ENCODE data around the gene ENAM. TPM values are rescaled to one million over a fixed set of nuclear protein-coding genes. Genes with fewer than 3 reads are reported as not detected.

Gene ENAM, protein sequence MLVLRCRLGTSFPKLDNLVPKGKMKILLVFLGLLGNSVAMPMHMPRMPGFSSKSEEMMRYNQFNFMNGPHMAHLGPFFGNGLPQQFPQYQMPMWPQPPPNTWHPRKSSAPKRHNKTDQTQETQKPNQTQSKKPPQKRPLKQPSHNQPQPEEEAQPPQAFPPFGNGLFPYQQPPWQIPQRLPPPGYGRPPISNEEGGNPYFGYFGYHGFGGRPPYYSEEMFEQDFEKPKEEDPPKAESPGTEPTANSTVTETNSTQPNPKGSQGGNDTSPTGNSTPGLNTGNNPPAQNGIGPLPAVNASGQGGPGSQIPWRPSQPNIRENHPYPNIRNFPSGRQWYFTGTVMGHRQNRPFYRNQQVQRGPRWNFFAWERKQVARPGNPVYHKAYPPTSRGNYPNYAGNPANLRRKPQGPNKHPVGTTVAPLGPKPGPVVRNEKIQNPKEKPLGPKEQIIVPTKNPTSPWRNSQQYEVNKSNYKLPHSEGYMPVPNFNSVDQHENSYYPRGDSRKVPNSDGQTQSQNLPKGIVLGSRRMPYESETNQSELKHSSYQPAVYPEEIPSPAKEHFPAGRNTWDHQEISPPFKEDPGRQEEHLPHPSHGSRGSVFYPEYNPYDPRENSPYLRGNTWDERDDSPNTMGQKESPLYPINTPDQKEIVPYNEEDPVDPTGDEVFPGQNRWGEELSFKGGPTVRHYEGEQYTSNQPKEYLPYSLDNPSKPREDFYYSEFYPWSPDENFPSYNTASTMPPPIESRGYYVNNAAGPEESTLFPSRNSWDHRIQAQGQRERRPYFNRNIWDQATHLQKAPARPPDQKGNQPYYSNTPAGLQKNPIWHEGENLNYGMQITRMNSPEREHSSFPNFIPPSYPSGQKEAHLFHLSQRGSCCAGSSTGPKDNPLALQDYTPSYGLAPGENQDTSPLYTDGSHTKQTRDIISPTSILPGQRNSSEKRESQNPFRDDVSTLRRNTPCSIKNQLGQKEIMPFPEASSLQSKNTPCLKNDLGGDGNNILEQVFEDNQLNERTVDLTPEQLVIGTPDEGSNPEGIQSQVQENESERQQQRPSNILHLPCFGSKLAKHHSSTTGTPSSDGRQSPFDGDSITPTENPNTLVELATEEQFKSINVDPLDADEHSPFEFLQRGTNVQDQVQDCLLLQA
- total RNA-seq = not detected

DNA sequence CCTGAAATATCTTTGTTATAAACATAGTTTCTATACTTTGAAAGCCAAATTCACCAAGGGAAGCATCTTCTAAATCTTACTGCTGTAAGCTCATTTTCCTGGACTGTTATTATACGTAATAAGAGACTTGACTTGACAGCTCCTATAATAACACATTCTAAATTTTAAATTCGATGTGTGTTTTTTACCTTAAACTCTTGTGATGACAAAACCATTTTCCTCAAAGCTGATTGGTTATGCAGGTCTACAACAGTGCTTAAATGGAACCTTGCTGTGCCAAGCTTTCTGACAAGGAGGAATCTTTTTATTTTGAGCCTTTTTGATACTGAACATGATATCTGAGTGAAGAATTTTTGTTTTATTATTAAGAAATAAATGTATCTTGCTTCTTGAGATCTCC lies at the start of gene ENAM:
Gene ENAM (plus strand): TSS at position 301 of the 400 bp plus-strand sequence. CDS start 757 bp downstream, outside the sequence.
- no peaks in the 10 kb centered on the region for H3K9me3 Mint-ChIP-seq (ENCODE audit: low read depth)
- CTCF ChIA-PET = interaction anchor here (1.2 kb wide), 2 partner anchors 12 to 556 kb away, joined by 3 to 4 read pairs; no protein-coding TSS in a partner anchor
- no peaks in the 10 kb centered on the region for H3K36me3 Mint-ChIP-seq (ENCODE audit: low read depth)
- no peaks in the 10 kb centered on the region for H3K27me3 Mint-ChIP-seq
- POLR2A ChIA-PET = no interaction called here
- no peak for DNase-seq
- no peak for ATAC-seq
- no peak within 1 kb of the TSS for H3K4me3 Mint-ChIP-seq
- intact Hi-C loops (cut with DNase I, micrococcal nuclease) = no loop called here
- no peak within 1 kb of the TSS for H3K27ac Mint-ChIP-seq
- H3K4me1 Mint-ChIP-seq = peaks cover 8% of the 10 kb centered on the region

DNA sequence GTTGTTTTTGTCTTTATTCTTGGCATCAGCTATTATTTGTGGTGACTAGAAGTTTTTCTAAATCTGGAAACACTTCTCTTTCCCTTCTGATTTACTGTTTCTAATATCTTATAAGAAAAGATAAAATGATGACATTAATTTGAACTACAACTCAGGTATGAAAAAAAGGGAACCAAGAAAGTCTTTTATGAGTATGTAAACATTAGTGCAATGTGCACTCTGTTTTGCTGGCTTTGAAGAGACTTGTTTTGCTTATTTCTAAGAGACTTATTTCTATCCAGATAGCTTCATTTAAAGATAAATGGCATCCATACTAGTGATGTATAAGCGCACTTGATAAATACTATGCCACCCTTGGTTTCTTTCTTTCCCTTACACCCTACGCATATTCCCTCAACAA lies 46.6 kb upstream of the ENAM start:
- ATAC-seq (no peak), DNase-seq (no peak)
- CTCF ChIA-PET = no interaction called here
- POLR2A ChIA-PET = no interaction called here
- Mint-ChIP-seq H3K4me1 (no peaks in the 10 kb centered on the region), H3K36me3 (ENCODE audit: low read depth) (no peaks in the 10 kb centered on the region), H3K27me3 (no peaks in the 10 kb centered on the region), H3K27ac (no peak overlapping the region), H3K9me3 (ENCODE audit: low read depth) (no peaks in the 10 kb centered on the region), H3K4me3 (no peak overlapping the region)
- intact Hi-C loops (cut with DNase I, micrococcal nuclease) = no loop called here

DNA sequence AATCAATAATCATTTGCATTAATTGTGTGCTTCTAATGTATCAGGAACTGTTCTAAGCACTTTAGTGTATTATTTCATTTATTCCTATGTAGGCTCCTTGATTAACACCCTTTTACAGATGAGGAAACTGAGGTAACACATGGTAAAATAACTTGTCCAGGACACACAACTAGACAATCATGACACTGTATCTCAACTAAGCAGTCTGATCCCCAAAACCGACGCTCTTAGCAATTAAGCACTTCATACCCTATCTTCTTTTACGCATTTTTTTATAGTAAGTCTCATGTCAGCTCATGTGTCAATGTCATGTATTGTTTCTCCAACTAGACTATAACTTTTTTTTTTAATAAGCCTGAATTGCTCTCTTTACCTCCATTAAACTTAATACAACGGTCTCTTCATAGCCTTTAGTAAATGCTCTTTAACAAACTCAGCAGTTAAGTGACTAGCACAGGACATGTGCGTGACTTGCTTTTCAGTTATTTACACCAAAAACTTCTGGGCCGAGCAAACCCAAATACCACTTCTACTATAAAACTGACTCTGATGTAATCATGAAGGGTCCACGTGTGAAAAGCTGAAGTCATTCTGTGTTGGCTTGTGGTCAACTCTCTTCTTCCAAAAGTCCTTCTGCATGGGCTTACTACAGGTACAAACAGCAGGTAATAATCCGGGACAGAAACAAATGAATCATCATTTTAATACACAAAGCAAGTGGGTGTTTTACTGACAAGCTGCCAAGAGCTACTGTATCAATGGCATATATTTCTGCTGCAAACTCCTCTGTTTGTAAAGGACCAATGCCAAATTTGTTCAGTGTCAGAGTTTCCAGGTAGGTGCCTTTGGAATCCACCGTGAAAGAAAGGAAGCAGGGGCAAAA lies 44.4 kb upstream of the ENAM start:
- no peaks in the 10 kb centered on the region for H3K27me3 Mint-ChIP-seq
- intact Hi-C loops (cut with DNase I, micrococcal nuclease) = no loop called here
- POLR2A ChIA-PET = no interaction called here
- H3K27ac Mint-ChIP-seq = no peak overlapping the region
- H3K4me1 Mint-ChIP-seq = no peaks in the 10 kb centered on the region
- H3K9me3 Mint-ChIP-seq (ENCODE audit: low read depth) = no peaks in the 10 kb centered on the region
- no peaks in the 10 kb centered on the region for H3K36me3 Mint-ChIP-seq (ENCODE audit: low read depth)
- ATAC-seq = no peak
- no peak for DNase-seq
- CTCF ChIA-PET = interaction anchor here (1.2 kb wide), 1 partner anchor 25 kb away, joined by 3 read pairs; no protein-coding TSS in a partner anchor
- no peak overlapping the region for H3K4me3 Mint-ChIP-seq

DNA sequence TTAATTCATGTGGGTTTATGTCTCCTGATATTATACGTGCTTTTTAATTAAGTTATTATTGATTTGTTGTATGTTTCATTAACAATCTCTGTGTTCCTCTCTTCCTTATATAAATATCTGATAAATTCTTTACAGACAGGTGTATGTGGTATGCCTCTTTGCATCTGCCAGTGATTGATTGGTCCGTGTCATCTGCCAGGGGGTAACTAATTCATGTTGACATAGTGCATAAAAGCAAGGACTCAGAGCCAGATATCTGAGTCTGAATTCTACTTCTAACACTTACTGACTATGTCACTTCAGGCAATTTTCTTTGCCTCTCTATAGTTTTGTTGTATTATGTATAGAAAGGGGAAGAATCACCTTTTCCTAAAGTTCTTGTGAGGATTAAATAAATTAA lies 41.7 kb upstream of the ENAM start:
- H3K9me3 Mint-ChIP-seq (ENCODE audit: low read depth) = no peaks in the 10 kb centered on the region
- intact Hi-C loops (cut with DNase I, micrococcal nuclease) = no loop called here
- H3K27ac Mint-ChIP-seq = no peak overlapping the region
- peaks cover 3% of the 10 kb centered on the region for H3K27me3 Mint-ChIP-seq
- DNase-seq = no peak
- H3K4me1 Mint-ChIP-seq = no peaks in the 10 kb centered on the region
- no peak for ATAC-seq
- POLR2A ChIA-PET = no interaction called here
- CTCF ChIA-PET = interaction anchor here (0.6 kb wide), 1 partner anchor 86 kb away, joined by 3 read pairs; no protein-coding TSS in a partner anchor
- no peak overlapping the region for H3K4me3 Mint-ChIP-seq
- H3K36me3 Mint-ChIP-seq (ENCODE audit: low read depth) = no peaks in the 10 kb centered on the region

DNA sequence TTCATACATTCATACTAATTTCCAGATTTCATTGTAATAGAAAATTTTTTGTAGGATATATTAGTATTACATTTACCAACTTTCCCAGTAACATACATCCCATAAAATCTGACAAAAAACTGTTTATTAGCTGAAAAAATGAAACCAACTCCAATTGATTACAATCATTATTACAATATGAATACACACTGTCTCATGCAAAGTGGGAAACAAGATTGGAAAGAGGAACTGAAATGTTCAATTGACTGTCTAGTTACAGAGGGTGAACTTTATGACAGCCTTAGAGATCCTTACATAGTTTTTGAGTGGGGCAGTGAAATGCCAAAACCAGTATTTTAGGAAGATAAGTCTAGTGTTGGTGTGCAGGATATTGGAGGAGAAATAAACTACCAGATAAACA lies 38.8 kb upstream of the ENAM start:
- no peak for DNase-seq
- ATAC-seq = no peak
- H3K4me1 Mint-ChIP-seq = no peaks in the 10 kb centered on the region
- no peaks in the 10 kb centered on the region for H3K9me3 Mint-ChIP-seq (ENCODE audit: low read depth)
- ChIA-PET CTCF (interaction anchor here (0.6 kb wide), 1 partner anchor 324 kb away, joined by 3 read pairs; no protein-coding TSS in a partner anchor), POLR2A (no interaction called here)
- intact Hi-C loops (cut with DNase I, micrococcal nuclease) = no loop called here
- H3K27me3 Mint-ChIP-seq = peaks cover 4% of the 10 kb centered on the region
- H3K36me3 Mint-ChIP-seq (ENCODE audit: low read depth) = no peaks in the 10 kb centered on the region
- H3K4me3 Mint-ChIP-seq = no peak overlapping the region
- no peak overlapping the region for H3K27ac Mint-ChIP-seq

DNA sequence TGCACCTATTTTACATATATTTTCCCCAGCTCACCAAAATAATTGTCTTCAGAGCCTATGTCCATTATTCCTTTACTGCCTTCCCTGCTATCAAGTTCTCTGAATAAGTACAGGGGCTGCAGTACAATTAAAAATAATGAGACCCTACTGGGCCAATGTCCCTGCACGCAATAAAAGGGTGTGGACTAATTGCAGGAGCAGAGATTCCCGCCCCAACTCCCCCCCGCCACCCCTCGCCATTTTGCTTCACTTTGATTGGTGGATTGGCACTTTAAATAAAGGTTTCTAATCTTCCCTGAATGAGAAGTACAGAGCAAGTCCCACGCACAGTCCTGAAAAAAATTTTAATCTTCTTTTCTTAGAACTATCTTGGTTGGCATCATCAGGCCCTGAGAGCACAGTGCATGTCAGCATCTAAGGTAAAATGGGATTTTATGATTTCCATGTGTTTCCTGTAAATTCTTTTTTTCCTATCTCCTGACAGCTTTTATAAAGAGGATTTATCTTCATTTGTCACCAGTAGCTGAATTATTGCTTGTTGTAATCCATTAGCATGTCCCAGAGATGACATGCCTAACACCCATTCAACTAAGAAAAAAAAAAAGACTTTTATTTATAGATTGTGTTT lies 36.5 kb upstream of the ENAM start, which contains the start of gene AMBN:
Gene AMBN (plus strand): TSS at position 302 of the 628 bp plus-strand sequence. CDS start 103 bp downstream, at position 405.
- DNase-seq (no peak), ATAC-seq (no peak)
- Mint-ChIP-seq H3K27me3 (peaks cover 7% of the 10 kb centered on the region), H3K4me3 (no peak within 1 kb of the TSS), H3K9me3 (ENCODE audit: low read depth) (no peaks in the 10 kb centered on the region), H3K36me3 (ENCODE audit: low read depth) (no peaks in the 10 kb centered on the region), H3K27ac (no peak within 1 kb of the TSS), H3K4me1 (no peaks in the 10 kb centered on the region)
- intact Hi-C loops (cut with DNase I, micrococcal nuclease) = no loop called here
- POLR2A ChIA-PET = no interaction called here
- CTCF ChIA-PET = interaction anchor here (0.9 kb wide), 1 partner anchor 14 kb away, joined by 3 read pairs; no protein-coding TSS in a partner anchor

DNA sequence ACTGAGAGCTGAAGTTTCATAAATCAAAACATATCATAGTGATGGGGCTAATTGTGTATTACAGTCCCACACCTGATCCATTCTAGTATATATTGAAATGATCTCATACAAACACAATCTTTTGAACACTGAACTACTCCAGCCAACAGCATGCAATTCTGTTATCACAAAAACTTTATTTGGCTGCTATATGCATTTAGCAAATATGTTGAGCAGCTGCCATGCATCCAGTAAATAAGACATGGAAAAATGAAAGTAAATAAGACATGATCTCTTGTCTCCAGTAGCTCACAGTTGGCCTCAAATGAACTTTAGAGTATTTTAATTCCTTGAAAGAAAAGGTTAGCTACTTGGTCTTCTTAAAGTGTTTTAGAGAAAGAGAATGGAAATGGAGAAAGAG lies 34.3 kb upstream of the ENAM start:
- ChIA-PET POLR2A (no interaction called here), CTCF (interaction anchor here (0.6 to 1.3 kb wide), 2 partner anchors 12 to 246 kb away, joined by 3 to 6 read pairs; partner anchors contain the start of gene GRSF1)
- H3K9me3 Mint-ChIP-seq (ENCODE audit: low read depth) = no peaks in the 10 kb centered on the region
- H3K27ac Mint-ChIP-seq = no peak overlapping the region
- no peak for ATAC-seq
- no peaks in the 10 kb centered on the region for H3K36me3 Mint-ChIP-seq (ENCODE audit: low read depth)
- intact Hi-C loops (cut with DNase I, micrococcal nuclease) = no loop called here
- H3K27me3 Mint-ChIP-seq = peaks cover 7% of the 10 kb centered on the region
- no peaks in the 10 kb centered on the region for H3K4me1 Mint-ChIP-seq
- DNase-seq = no peak
- H3K4me3 Mint-ChIP-seq = no peak overlapping the region

DNA sequence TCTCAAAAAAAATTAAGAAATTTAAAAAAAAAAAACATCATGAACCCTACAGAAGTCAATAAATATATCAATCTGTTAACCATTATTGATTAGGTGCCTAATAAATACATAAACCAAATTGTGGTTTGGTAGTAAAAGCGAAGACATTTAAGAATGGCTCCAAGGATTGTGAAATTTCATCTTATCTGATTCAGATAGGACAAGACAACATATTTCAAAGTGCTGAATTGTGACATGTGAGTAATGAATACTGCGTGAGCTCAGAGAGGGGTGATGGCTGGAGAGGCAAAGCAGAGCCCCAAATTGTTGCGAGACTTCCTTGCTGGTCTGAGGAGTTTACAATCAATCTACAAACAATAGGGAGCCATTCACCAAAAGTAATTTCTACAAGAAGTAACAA lies 28.2 kb upstream of the ENAM start:
- ChIA-PET CTCF (interaction anchor here (0.6 to 1.6 kb wide), 8 partner anchors 9 to 1704 kb away, joined by 3 to 4 read pairs (median 3); no protein-coding TSS in a partner anchor), POLR2A (no interaction called here)
- Mint-ChIP-seq H3K36me3 (ENCODE audit: low read depth) (no peaks in the 10 kb centered on the region), H3K4me3 (no peak overlapping the region), H3K4me1 (no peaks in the 10 kb centered on the region), H3K9me3 (ENCODE audit: low read depth) (no peaks in the 10 kb centered on the region), H3K27ac (no peak overlapping the region), H3K27me3 (peaks cover 2% of the 10 kb centered on the region)
- no peak for DNase-seq
- ATAC-seq = no peak
- intact Hi-C loops (cut with DNase I, micrococcal nuclease) = loop anchor here (2.0 to 5.0 kb wide), 6 partner anchors 88 to 1702 kb away; partner anchors contain the start of gene UTP3 (in 1 of the 2)

DNA sequence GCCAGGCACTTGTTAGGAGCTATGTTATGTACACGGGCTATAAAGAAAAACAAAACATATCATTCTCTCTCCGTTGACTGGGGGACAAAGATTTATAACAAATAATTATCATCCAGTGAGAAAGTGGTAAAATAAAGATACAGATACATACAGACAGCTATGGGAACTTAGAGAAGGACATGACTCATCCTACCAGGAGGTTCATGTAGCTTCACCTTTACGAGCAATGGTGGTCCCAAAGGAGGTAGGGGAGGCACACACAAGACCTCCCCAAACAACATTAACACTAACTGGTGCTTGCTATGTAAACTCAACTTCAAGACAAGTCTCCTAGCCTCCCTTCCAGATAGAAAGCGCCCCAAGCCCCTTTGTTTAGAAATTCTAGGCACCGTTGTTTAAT lies 27.6 kb upstream of the ENAM start:
- Mint-ChIP-seq H3K9me3 (ENCODE audit: low read depth) (no peaks in the 10 kb centered on the region), H3K36me3 (ENCODE audit: low read depth) (no peaks in the 10 kb centered on the region), H3K27ac (no peak overlapping the region), H3K27me3 (peaks cover 2% of the 10 kb centered on the region), H3K4me1 (no peaks in the 10 kb centered on the region), H3K4me3 (no peak overlapping the region)
- ATAC-seq (no peak), DNase-seq (no peak)
- POLR2A ChIA-PET = no interaction called here
- CTCF ChIA-PET = interaction anchor here (0.6 to 1.6 kb wide), 10 partner anchors 14 to 1703 kb away, joined by 3 to 4 read pairs (median 3); no protein-coding TSS in a partner anchor
- intact Hi-C loops (cut with DNase I, micrococcal nuclease) = loop anchor here (1.0 to 5.0 kb wide), 8 partner anchors 87 to 1702 kb away; partner anchors contain the start of gene UTP3 (in 2 of the 2)

DNA sequence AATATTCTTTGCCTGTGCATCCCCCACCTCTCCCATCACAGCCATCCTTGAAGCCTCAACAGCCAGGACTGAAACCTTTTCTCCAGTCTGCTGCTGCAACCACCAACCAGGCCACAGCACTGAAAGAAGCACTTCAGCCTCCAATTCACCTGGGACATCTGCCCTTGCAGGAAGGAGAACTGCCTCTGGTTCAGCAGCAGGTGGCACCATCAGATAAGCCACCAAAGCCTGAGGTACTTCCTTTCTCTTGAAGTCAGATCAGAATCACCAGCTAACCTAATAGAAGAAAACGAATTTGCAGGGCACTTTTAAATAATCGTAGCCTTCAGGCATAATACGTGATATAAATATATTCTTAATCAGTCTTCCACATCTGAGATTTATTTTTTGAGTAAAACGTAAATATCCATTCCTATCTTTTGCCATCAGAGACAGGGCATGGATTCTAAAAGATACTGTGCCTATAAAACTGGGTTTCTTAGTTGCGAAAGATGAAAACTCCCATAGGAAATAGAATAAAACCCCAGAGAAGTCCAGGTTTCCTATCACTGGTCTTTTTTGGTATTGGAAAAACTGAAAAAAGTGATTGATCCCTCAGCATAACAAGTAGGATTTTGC lies 27.0 kb upstream of the ENAM start:
- POLR2A ChIA-PET = no interaction called here
- intact Hi-C loops (cut with DNase I, micrococcal nuclease) = loop anchor here (1.0 to 5.0 kb wide), 8 partner anchors 87 to 1701 kb away; partner anchors contain the start of gene UTP3 (in 2 of the 2)
- H3K27me3 Mint-ChIP-seq = peaks cover 2% of the 10 kb centered on the region
- H3K27ac Mint-ChIP-seq = no peak overlapping the region
- H3K36me3 Mint-ChIP-seq (ENCODE audit: low read depth) = no peaks in the 10 kb centered on the region
- H3K4me3 Mint-ChIP-seq = no peak overlapping the region
- no peaks in the 10 kb centered on the region for H3K4me1 Mint-ChIP-seq
- no peaks in the 10 kb centered on the region for H3K9me3 Mint-ChIP-seq (ENCODE audit: low read depth)
- ATAC-seq (peak; percentile 92), DNase-seq (peak; percentile 79)
- CTCF ChIA-PET = interaction anchor here (0.6 to 1.6 kb wide), 13 partner anchors 12 to 1703 kb away, joined by 3 to 4 read pairs (median 3); no protein-coding TSS in a partner anchor

All from activated CD4-positive, alpha-beta T cell treated with anti-CD3 and anti-CD28 coated beads for 36 hours (primary cell).